Glomerular visceral epithelial cell (primary cell): Measurements from ENCODE around the gene GGA2.
A peak's percentile ranks its signal among the peaks of the same experiment; 100 is the strongest.
"Not testable (repeated sequence)": the region's sequence is repeated elsewhere in the genome, so short reads cannot be mapped to it uniquely, and the experiment has no call there.

Experiments used
- DNase-seq: peaks from one replicate; pipeline ENCODE4 v3.0.0-alpha.2; 2016; ENCODE audit errors: extremely low spot score

The GGA2 gene

DNA sequence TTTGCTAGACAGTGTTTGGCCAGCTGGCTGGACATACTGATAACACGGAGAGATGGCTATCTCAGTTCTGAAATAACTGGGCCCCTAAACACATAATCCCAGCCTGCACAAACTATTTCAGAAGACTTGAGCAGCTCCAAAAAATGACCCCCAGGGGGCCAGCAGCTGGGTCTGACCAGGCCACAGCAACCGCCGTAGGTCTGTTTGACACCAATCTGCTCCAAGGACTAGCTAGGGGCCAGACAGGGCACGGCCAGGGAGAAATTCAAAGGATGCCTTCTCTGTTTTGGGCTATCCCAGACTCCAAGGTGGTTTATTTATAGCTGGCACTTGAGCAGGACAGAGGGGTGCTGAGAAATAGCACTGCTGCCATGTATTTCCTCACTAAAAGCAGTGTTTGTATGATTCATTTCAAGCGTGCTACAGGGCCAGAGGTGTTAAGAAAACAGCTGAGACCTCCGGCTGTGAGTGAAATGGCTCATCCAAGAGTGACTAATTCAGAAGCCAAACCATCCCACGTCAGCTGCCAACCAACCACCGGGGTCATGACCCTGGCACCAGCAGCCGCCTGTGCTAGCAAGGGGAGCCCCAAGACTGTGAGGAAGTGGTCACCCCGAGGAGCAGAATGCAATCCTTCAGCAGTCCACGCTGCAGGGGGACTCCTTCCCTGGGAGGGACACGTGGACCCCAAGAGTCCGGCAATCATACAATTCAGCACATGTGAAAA lies 5.7 kb downstream of the GGA2 start:
- peak; percentile 92 for DNase-seq

DNA sequence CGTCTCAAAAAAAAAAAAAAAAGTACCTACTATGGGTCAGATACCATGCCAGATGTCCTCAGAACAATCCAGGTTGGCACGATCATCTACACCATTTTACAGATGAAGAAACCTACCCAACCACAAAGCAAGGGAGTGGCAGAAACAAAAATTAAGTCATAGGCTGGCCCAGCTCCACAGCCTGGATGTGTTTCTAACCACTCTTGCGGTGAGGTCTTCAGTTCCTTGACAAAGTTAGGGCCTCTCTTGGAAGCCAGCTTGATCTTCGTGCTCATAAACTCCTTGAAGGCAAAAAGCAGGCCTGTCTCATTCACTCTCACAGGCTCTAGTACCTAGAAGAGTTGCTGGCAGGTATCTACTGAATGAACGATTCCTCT lies 6.2 kb downstream of the GGA2 start:
- peak; percentile 82 for DNase-seq

DNA sequence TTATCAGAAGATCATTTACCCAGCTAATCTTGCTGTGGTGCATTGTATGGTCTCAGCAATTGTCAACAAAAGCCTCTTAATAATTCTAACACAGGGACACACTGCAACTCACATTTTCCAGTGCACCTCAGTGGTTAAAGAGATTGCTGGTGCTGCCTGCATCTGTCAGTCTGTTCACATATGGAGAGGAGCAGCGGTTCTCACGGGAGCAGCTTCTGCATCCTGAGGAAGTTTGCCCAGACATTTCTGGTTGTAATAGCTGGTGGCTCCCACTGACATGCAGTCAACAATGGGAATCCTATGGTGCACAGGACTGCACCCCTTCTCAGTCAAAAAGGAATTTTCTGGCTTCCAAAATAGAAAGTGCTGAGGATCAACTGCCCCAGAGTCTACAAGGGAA lies 7.8 kb downstream of the GGA2 start:
- no peak for DNase-seq

DNA sequence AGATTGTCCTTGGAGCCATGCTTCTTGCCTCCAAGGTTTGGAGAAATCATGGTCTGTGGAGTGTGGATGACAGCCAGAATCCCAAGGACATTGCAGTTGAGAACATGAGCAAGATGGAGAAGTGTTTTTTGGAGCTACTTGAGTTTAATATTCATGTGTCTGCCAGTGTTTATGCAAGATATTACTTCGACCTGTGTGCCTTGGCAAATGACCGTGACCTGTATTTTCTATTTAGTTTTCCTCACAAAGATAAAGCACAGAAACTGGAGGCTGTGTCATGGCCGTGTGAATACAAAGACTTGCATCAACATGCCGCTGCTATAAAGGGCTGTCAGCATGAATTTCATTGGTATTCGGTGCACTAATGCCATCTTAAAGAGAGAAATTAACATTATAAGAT lies 9.0 kb downstream of the GGA2 start:
- no peak for DNase-seq

DNA sequence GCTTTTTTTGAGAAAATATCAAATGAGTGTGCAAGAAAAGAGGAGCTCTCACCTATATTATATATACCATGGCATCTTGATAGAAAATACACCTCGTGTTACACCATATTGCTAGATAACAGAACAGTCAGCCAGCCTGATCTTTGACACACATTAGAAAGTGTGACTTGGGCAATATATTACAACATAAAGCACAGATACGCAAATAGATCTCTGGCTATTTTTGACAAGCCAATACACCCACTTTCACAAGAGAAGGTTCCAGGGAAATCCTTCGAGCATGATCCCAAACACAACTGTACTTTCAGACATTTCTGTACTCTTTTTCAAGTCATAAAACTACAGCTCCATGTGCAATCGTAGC lies 9.4 kb downstream of the GGA2 start:
- no peak for DNase-seq

DNA sequence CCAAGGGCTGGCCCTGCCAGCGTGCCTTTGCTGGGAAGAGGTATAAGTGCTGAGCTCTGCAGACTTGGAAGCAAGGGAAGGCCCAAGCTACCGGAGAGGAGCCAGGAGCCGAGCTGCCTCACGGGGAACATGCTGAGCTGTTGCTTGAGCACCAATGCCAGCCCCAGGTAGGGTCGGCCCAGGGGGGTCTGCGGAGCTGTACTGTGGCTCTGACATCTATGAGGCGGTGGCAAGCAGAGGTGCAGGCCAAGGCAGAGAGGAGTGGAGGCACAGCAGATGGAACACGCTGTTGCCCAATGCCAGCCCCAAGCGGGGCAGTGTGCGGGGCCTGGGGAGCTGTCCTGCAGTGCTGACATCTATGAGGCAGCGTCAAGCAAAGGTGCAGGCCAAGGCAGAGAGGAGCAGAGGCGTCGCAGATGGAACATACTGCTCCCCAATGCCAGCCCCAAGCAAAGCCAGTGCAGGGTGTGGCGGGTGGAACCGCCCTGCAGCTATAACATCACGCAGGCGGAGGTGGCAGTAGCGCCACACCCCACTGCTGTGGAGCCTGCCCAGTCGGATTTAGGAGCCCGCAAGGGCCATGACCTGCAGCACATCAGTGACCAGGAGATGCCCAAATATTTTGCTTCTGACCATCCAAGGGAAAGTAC lies 10.0 kb downstream of the GGA2 start:
- DNase-seq, result no peak

DNA sequence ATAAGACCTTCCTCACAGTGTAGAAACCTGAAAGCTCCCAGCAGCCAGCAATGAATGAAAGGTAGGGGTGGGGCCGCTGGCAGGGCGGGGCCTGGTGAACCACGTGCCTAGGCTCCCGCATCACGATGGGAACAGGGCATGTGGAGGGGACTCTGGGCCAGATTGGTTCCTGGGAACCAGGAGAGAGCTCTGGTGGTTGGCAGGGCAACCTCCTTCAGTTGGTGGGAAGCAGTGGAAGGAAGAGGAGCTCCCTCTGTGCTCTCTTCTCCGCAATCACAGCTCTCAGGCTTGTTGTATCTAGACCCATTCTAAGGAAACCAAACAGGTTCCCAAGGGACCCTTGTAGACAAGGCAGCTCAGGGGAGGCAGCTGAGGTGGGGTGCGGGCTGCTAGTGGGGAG lies 10.5 kb downstream of the GGA2 start:
- no peak for DNase-seq

DNA sequence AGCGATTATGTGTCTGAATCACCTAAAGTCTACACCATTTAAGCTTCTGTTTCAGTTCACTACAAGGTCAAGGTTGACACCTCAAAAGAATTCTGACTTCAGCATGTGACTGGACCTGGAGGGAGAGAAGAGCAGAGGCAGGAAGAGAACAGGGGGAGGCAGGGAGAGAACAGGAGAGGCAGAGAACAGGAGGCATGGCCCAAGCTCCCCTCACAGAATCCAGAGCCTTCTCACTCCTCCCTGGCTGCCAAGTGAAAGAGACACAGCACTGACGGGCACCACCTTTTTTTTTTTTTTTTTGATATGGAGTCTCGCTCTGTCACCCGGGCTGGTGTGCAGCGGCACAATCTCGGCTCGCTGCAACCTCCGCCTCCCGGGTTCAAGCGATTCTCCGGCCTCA lies 11.4 kb downstream of the GGA2 start:
- DNase-seq, result no peak

DNA sequence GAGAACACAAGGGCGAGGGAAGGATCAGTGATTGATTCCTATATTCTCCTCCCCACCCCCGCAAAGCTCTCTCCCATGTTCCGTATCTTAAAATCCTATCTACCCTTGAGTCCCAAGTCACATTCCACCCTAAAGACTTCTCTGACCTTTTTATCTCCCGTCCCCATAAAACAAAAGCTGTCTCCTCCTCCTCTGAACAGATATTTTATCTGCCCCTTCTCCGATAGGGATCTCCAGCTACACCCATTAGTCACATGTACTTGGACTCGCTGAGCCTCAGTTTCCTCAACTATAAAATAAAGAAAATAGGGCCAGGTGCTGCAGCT lies 12.8 kb downstream of the GGA2 start:
- DNase-seq, result no peak

DNA sequence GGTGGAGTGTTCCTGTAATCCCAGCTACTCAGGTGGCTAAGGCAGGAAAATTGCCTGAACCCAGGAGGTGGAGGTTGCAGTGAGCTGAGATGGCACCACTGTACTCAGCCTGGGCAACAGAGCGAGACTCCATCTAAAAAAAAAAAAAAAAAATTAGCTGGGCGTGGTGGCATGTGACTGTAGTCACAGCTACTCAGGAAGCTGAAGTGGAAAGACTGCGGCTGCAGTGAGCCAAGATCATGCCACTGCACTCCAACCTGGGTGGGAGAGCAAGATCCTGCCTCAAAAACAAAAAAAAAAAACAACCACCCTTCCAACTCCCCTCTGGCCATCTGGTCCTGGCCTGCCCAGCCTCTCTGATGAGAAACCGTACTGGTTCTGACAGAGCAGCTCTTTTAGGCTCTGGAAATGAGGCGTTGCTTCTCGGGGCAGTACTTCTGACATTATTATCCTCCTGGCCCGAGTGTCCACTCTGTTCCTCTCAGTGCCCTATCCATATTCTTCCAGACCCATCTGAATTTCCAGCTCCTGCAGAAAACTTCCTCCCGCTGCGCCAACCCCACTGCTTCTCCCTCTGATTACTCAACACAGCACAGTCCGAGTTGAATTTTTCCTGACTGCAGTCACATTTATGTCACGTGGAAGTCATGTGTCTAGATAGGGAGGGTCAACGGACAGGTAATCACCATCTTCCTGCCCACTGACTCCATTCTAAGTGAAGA lies 13.3 kb downstream of the GGA2 start:
- DNase-seq, result peak; percentile 65

DNA sequence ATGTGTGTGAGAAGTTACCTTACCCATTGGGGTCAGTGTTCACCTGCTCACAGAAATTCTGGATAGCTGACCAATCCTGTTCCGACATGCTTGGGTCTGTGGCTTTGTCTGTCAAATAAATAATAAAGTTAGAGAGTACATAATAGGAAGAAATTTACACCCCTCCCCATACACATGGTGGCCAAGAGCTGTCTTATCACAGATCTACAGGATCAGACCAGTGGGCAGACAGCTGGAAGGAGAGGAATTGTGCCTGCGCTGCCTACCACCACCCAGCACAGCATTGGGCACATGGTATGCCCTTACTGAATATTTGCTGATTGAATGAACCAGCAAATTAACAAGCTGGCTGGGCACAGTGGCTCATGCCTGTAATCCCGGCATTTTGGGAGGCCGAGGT lies 14.6 kb downstream of the GGA2 start:
- DNase-seq, result no peak

DNA sequence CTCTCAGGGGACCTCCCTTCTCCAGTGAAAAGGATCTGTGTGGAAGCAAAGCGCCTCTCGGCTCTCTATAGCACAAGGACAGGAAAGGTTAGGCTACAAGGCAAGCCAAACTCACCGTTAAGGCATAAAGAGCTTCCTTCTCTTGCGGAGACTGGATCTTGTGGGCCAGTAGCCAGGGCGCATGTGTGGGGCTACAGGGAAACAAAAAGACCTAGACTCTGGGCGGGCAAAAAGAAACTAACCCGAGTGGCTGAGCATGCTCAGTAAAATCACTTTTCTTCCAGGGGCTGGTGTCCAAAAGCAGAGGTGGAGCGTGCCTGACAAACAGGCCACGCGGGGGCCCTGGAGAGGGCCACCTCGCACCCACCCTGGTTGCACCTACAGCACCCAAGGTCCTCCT lies 16.1 kb downstream of the GGA2 start:
- DNase-seq, result no peak

DNA sequence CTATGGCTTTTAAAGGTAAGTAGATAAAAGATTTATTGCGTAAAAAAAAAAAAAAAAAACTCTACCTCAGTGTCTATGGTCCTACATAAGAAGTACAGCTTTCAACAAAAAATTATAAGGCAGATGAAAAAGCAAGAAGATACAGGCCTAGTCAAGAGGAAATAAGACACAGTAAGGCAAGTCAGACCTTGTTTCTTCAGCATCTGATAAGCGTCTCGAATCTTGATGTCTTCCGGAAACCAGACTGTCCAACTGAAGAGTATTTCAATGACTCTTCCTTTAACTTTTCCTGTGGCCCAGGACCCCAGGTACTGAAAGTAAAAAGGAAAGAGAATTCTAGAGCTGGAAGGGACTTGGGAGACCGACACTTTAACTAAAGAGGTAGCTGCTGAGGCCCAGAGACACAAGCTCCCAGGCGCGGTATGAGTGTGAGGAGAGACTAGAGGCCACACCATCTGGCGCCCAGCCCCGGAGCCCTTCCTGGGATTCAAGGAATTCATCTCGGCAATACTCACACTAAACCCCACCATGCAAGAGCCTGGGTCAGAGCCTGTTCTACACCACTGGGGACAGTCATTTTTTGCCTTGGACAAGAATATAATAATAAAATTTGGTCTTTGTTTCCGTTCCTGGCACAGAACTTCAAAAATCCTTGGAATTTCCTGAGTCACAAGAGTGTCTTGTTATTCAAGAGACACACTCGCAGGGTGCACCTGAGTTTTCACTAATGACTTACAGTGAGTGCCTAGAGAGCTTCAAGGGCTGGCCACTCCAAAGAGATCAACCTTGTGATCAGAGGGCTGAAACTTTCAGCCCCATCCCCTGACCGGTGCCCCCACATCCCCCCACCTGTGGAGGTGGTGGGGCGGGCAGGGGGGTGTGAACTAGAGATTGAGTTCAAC lies 18.6 kb downstream of the GGA2 start:
- DNase-seq, result peak; percentile 67

DNA sequence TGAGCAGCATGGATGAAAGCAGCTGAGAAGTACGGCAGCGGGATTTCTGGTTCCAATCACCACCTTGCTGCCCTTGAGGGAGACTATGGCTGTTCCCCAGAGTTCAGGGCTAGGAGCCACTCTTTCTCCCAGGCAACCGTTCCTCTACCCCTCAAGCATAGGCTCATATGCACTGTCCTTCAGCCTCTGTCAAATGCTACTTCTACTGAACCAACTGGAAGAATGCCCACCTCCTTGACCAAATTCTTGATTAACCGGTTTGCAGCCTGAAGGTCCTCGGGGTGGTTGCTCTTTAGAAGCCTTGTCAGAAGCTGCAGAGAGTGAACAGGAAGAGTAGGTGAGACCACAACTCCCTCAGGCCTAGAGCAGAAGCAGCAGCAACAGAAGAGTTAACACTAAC lies 23.8 kb downstream of the GGA2 start:
- DNase-seq, result no peak

DNA sequence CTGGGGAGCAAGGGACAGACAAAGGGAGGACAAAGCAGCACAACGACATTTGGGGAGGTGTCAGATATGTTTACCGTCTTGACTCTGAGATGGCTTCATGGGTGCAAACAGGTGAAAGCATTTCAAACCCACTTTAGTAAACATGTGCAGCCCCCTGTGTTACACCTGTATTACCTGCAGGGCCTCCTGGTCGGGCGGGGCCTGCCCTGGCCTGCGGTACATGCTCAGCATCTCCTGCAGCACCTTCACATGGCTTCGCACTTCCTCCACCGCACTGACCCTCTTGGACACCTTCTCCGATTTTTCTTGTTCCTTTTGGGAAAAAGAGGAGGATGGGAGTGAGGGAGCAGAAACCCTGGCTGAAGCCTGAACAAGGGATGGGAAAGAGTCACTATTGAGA lies 24.5 kb downstream of the GGA2 start:
- DNase-seq, result no peak

DNA sequence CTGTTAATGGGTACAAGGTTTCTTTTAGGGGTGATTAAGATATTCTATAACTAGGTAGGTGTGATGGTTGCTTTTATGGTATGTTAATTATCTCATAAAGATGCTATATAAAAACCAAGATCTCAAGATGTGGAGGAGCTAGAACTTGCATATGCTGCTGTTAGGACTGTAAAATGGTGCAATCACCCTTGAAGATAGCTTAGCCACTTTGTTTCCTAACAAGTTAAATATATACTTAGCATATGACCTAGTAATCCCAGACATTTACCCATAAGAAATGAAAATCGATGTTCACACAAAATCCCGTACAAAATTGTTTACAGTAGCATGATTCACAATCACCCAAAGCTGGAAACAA lies 25.1 kb downstream of the GGA2 start:
- no peak for DNase-seq

DNA sequence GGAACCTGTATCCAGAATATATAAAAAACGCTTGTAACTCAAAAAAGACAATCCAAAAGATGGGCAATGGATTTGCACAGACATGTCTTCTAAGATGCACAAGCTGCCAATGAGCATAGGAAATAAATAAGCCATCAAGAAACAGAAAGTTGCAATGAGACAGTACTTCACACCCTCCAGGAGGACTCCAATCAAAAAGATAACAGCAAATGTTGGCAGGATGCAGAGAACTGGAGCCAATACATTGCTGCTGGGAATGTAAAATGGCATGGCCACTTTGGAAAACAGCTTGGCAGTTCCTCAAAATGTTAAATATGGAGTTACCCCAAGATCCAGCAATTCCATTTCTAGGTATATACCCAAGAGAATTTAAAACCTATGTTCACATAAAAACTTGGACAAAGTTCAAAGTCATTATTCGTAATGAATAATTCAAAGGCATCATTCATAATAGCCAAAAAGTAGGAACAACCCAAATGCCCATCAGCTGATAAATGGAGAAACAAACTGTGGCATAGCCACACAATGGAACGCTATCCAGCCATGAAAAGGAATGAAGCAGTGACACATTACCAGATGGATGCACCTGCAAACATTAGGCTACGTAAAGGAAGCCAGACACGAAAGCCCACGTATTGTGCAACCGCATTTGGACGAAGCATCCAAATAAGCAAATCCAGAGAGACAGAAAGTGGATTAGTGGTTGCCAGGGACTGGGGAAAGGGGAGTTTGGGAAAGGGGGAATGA lies 25.6 kb downstream of the GGA2 start:
- DNase-seq, result no peak

DNA sequence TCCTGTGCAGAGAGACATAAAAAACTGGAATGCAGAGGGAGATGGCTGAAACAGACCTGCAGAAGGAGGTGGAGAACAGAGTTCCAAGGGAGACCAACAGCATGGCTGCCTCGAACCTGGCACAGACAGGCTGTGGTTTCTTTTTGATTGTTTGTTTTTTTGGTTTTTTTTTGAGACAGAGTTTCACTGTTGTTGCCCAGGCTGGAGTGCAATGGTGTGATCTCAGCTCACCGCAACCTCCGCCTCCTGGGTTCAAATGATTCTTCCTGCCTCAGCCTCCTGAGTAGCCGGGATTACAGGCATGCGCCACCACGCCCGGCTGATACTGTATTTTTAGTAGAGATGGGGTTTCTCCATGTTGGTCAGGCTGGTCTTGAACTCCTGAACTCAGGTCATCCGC lies 26.8 kb downstream of the GGA2 start:
- not testable (repeated sequence) for DNase-seq

DNA sequence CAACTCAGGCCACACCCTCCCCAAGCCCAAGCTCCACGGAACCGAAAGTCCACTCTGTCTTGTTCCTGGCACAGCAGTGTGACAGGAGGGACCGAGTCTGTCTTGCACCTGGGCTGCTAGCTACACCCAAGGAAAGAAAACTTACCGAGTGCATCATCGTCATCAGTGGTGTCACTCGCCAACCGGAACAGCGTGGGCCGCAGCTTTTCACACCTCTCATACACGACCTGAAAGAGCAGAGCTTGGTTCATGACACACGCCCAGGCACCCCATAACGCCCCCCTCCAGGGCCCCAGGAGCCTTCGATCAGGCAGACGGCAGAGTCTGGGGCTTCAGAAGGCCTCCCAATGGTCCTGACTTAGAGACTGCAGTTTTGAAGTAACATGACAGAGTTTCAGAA lies 27.5 kb downstream of the GGA2 start:
- DNase-seq, result no peak

DNA sequence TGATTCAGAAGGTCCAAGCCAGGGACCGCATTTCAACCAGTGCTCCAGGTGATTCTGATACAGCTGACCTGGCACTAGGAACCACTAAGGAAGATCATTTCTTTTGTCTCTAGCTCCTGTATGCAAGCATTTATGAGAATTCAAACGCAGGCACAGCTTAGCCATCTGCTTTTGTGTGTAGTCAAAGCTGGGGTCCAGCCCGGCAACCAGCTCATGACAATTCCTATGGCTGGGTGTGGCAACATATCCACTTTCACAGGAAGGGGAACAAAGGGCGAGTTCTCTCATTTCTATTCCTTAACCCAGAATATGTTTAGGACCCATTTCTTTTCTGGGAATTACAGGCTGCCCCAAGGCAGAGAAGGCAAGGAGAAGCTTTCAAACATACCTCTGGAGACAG lies 30.0 kb downstream of the GGA2 start:
- no peak for DNase-seq

DNA sequence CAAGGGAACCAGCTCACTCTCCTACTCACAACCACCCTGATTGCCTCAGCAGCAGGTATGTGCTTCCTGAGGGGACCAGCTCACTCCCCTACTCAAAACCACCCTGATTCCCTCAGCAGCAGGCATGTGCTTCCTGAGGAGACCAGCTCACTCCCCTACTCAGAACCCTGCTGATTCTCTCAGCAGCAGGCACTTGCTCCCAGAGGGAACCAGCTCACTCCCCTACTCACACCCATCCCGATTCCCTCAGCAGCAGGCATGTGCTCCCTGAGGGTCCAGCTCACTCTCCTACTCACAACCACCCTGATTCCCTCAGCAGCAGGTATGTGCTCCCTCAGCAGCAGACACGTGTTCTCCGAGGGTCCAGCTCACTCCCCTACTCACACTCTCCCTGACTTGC lies 31.2 kb downstream of the GGA2 start:
- DNase-seq, result no peak

DNA sequence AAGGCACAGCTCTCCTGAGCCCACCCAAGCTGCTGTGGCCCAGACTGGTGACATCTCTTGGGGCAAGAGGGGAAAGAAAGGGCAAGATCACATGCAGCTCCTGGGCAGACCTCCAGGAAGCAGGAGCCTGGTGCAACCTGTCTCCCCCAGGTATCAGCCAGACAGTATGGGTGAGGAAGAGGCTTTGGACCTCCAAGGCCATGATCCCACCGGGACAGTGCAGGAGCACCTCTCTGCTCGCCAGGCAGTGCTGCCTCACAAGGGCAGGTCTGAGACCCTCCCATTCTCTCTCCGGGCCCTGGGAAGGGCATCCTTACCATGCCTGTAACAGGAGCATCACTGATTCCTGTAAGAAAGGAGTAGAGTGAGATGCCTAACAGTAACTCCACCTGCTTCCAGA lies 31.7 kb downstream of the GGA2 start:
- DNase-seq, result no peak
